K562 (cell line): ENCODE measurements around the gene DERL3. TPM values are rescaled to one million over a fixed set of nuclear protein-coding genes. Genes with fewer than 3 reads are reported as not detected.

ENCODE experiments used
- ATAC-seq: fragments of 200-7000 bp; cut with Tn5 transposase; 3 replicates; pipeline ENCODE4 v1.9.1; 2020; ENCODE audit warnings: moderate library complexity
- BruUV-seq: library from RNA; stranded (reverse); fragments of 400-500 nt; replicated peaks from 2 replicates; lab custom pipeline; 2021; lab: Mats Ljungman, UMichigan
- CTCF ChIA-PET: fragments of 300-600 bp; formaldehyde crosslinking; extraction: SDS; loops from one replicate; lab custom pipeline; 2021; ENCODE audit warnings: low intra/inter-chr PET ratio; lab: Yijun Ruan, JAX
- POLR2A ChIA-PET: fragments of 300-600, 350-650 bp; sonication (Branson Sonifier 250); formaldehyde crosslinking; extraction: SDS; loops from one replicate; lab custom pipeline; 2021; ENCODE audit warnings: antibody characterized with exemption, inconsistent platforms; lab: Yijun Ruan, JAX
- DNase-seq, 4 experiments: peaks; one replicate each; pipeline versions ENCODE4 v3.0.0 to v3.0.0-alpha.2; 2011 to 2018; ENCODE audit warnings: low spot score in 3 of 4, mixed read lengths in 3 of 4; ENCODE audit errors: extremely low read depth in 1 of 4
- FAIRE-seq: peaks from 2 replicates; lab custom pipeline; 2011; peaks lifted over from hg19 to GRCh38; lab: Jason Lieb, UNC
- H2AFZ ChIP-seq: 2 replicates; pipeline ENCODE4 v1.6.0; 2011; ENCODE audit warnings: low read depth, low read length, control low read depth, inconsistent platforms
- H3K27ac ChIP-seq: fragments of 200-600 bp; 3 replicates; pipeline ENCODE4 v1.8.0; 2011; ENCODE audit warnings: low read depth, mild to moderate bottlenecking, control low read depth, inconsistent platforms, low read length, moderate library complexity, mixed read lengths; ENCODE audit errors: extremely low read depth
- H3K27me3 ChIP-seq, 2 experiments: fragments of 300-600 bp in 1 of 2; 2 replicates in 1 of 2; 3 replicates in 1 of 2; pipeline versions ENCODE4 v1.6.0 to v1.8.0; 2011; ENCODE audit warnings: inconsistent platforms in 2 of 2, low read length in 2 of 2, mild to moderate bottlenecking in 1 of 2, mixed read lengths in 1 of 2, moderate library complexity in 1 of 2; ENCODE audit not compliant: control insufficient read depth in 2 of 2, insufficient read depth in 2 of 2
- H3K36me3 ChIP-seq: fragments of 300-600 bp; 3 replicates; pipeline ENCODE4 v1.8.0; 2011; ENCODE audit warnings: mild to moderate bottlenecking, low read length, inconsistent platforms; ENCODE audit not compliant: control insufficient read depth, insufficient read depth
- H3K4me1 ChIP-seq, 2 experiments: fragments of 200-600 bp in 1 of 2; replicated peaks in 1 of 2; 2 replicates in 1 of 2; 3 replicates in 1 of 2; pipeline versions ENCODE4 v1.5.1 to v1.8.0; 2011; ENCODE audit warnings: inconsistent platforms in 2 of 2, low read length in 2 of 2, mild to moderate bottlenecking in 1 of 2, mixed read lengths in 1 of 2, moderate library complexity in 1 of 2; ENCODE audit not compliant: control insufficient read depth in 2 of 2, insufficient read depth in 2 of 2
- H3K4me2 ChIP-seq: 2 replicates; pipeline ENCODE4 v1.6.1; 2011; ENCODE audit warnings: low read length, control low read depth, inconsistent platforms, mixed read lengths; ENCODE audit not compliant: insufficient read depth
- H3K4me3 ChIP-seq: fragments of 200-600 bp; sonication (generic), shearing (Covaris generic); 2 replicates; pipeline ENCODE4 v1.5.1; 2016; ENCODE audit warnings: control low read depth, inconsistent platforms
- H3K79me2 ChIP-seq: fragments of 200-600 bp; 3 replicates; pipeline ENCODE4 v1.8.0; 2011; ENCODE audit warnings: low read length, inconsistent platforms; ENCODE audit not compliant: control insufficient read depth, insufficient read depth
- H3K9ac ChIP-seq, 2 experiments: 2 replicates each; pipeline versions ENCODE4 v1.6.0 to v1.6.1; 2011; ENCODE audit warnings: low read depth in 2 of 2, low read length in 2 of 2, control low read depth in 1 of 2, inconsistent platforms in 1 of 2, mild to moderate bottlenecking in 1 of 2, mixed read lengths in 1 of 2; ENCODE audit not compliant: insufficient read depth in 1 of 2
- H3K9me1 ChIP-seq: one replicate; pipeline ENCODE4 v1.6.0; 2011; ENCODE audit warnings: inconsistent platforms, mild to moderate bottlenecking, low read length, moderate library complexity; ENCODE audit not compliant: control insufficient read depth, insufficient read depth
- H3K9me3 ChIP-seq: replicated peaks from 2 replicates; pipeline ENCODE4 v1.5.1; 2011; ENCODE audit warnings: low read depth, low read length, inconsistent platforms; ENCODE audit not compliant: control insufficient read depth, insufficient read depth
- H4K20me1 ChIP-seq: replicated peaks from 2 replicates; pipeline ENCODE4 v1.6.1; 2011; ENCODE audit warnings: low read length, inconsistent platforms, mixed read lengths; ENCODE audit not compliant: control insufficient read depth, insufficient read depth
- ESRRB ChIP-seq: fragments of 250-450 bp; sonication (Bioruptor Pico); IDR thresholded peaks from 2 replicates; pipeline ENCODE4 v1.5.0; 2020; ENCODE audit warnings: mild to moderate bottlenecking, moderate library complexity, borderline replicate concordance
- FOXJ3 ChIP-seq: sonication (generic); formaldehyde crosslinking; IDR thresholded peaks from 2 replicates; pipeline ENCODE4 v1.4.0; 2020; ENCODE audit warnings: mild to moderate bottlenecking, missing genetic modification reagents
- MECOM ChIP-seq: fragments of 250-450 bp; sonication (Bioruptor Pico); IDR thresholded peaks from 2 replicates; pipeline ENCODE4 v1.8.0; 2022; ENCODE audit warnings: inconsistent platforms
- MEIS2 ChIP-seq: fragments of 450-650 bp; IDR thresholded peaks from 2 replicates; pipeline ENCODE4 v1.6.1; 2014; ENCODE audit warnings: mild to moderate bottlenecking; ENCODE audit not compliant: partially characterized antibody
- NFXL1 ChIP-seq: fragments of 450-650 bp; formaldehyde crosslinking; IDR thresholded peaks from 2 replicates; pipeline ENCODE4 v1.4.0; 2021; ENCODE audit warnings: mild to moderate bottlenecking
- WGBS: fragments of 100-300 bp; shearing (Covaris generic); methylation state at CpG from one replicate; pipeline ENCODE4 v1.1.6; 2016; ENCODE audit warnings: low coverage, mixed read lengths; ENCODE audit not compliant: insufficient coverage; ENCODE audit errors: missing lambda C conversion rate; 5-methylcytosine and 5-hydroxymethylcytosine counted together
- in situ Hi-C: fragments of 300-500 bp; cut with MboI; formaldehyde crosslinking; loops from 4 replicates; pipeline ENCODE4 v1.15.0; 2018; ENCODE audit warnings: inconsistent platforms, mixed read lengths
- intact Hi-C: fragments of 100-400 bp; cut with micrococcal nuclease; formaldehyde crosslinking; loops from 2 replicates; pipeline ENCODE4 v1.14.2; 2022
- polyA plus RNA-seq, 8 experiments: library from polyadenylated mRNA; depleted of rRNA in 4 of 8; stranded (reverse) in 5 of 8; unstranded in 3 of 8; fragments of >200 nt; fragmentation: Nextera tagmentation in 2 of 8; fragmentation: Illumina TruSeq in 1 of 8; extraction: Ambion mirVana in 2 of 8; extraction: Trizol in 1 of 8; gene quantifications; 2 replicates each; pipeline versions ENCODE4 v1.2.1 to v1.2.3, GENCODE V29; 2011 to 2014; ENCODE audit warnings: inconsistent platforms in 1 of 8, missing spikeins in 1 of 8
- total RNA-seq, 7 experiments: library from RNA; depleted of rRNA in 6 of 7; stranded (reverse); fragments of >200 nt in 6 of 7; fragmentation: Illumina TruSeq in 2 of 7; extraction: Trizol in 2 of 7; gene quantifications; 2 replicates each; pipeline versions ENCODE4 v1.2.1 to v1.2.3, GENCODE V29; 2011 to 2021; ENCODE audit warnings: low replicate concordance in 1 of 7
- TF ChIP-seq, protein P1 (sequence below), 2 experiments: fragments of 250-450 bp in 1 of 2; fragments of 450-650 bp in 1 of 2; sonication (Bioruptor Pico) in 1 of 2; IDR thresholded peaks; 2 replicates each; pipeline versions ENCODE4 v1.6.1 to v1.8.0; 2016 to 2021; ENCODE audit warnings: mild to moderate bottlenecking in 2 of 2, moderate library complexity in 2 of 2, missing compliant biosample characterization in 1 of 2, missing genetic modification characterization in 1 of 2
- TF ChIP-seq, protein P2 (sequence below), 3 experiments: IDR thresholded peaks in 2 of 3; conservative IDR thresholded peaks in 1 of 3; 2 replicates each; pipeline ENCODE4 v1.5.1; 2011 to 2012; ENCODE audit warnings: low read length in 3 of 3, mild to moderate bottlenecking in 3 of 3, control low read depth in 2 of 3, improper control_type of control experiment in 1 of 3, inconsistent platforms in 1 of 3, low read depth in 1 of 3, mixed read lengths in 1 of 3, moderate library complexity in 1 of 3; ENCODE audit not compliant: insufficient read depth in 2 of 3

Gene DERL3
- total and polyA plus RNA-seq, 9 of the 15 experiments (the other 6 are each of a cell fraction or from before 2014, with no cell fraction given) = 1.3 to 12.4 (median 4.8) TPM

DNA sequence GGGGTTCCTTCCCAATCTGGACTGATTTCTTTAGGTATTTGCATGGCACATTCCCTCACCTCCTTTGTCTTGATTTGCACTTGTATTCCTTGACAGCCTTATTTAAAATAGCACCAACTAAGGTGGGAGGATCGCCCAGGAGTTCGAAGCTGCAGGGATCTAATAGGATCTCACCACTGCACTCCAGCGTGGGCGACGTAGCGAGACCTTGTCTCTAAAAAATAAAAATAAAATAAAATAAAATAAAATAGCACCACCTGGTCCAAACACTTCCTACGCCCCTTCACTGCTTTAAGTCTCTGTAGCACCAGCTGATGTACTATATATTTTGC lies 19.6 kb upstream of the DERL3 start:
- no peak for ATAC-seq
- no peak overlapping the region; the same call in 1 of the 2 replicates for H2AFZ ChIP-seq
- BruUV-seq = no TSS peak
- H3K9me1 ChIP-seq = no peaks in the 10 kb centered on the region
- no peaks in the 10 kb centered on the region for H3K9me3 ChIP-seq
- H3K36me3 ChIP-seq = no peaks in the 10 kb centered on the region
- no peaks in the 10 kb centered on the region for H3K79me2 ChIP-seq
- no peaks in the 10 kb centered on the region for H3K27me3 ChIP-seq
- H3K4me2 ChIP-seq = peak overlapping the region; percentile 89
- no peak overlapping the region for H3K27ac ChIP-seq
- ChIA-PET CTCF (no interaction called here), POLR2A (interaction anchor here (1.1 to 1.3 kb wide), 2 partner anchors 36 to 39 kb away, joined by 3 to 6 read pairs; partner anchors contain the start of gene MIF)
- TF ChIP-seq NFXL1 (CRISPR knock-in tag) = no peak
- TF ChIP-seq ESRRB (CRISPR knock-in tag) = no peak
- TF ChIP-seq, protein P1, sequence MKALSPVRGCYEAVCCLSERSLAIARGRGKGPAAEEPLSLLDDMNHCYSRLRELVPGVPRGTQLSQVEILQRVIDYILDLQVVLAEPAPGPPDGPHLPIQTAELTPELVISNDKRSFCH (CRISPR knock-in tag; IDR thresholded peaks at IDR 0.05) = no peak
- TF ChIP-seq, protein P1 (tag; IDR thresholded peaks at IDR 0.05) = no peak
- TF ChIP-seq MECOM (CRISPR knock-in tag) = no peak
- TF ChIP-seq, protein P2, sequence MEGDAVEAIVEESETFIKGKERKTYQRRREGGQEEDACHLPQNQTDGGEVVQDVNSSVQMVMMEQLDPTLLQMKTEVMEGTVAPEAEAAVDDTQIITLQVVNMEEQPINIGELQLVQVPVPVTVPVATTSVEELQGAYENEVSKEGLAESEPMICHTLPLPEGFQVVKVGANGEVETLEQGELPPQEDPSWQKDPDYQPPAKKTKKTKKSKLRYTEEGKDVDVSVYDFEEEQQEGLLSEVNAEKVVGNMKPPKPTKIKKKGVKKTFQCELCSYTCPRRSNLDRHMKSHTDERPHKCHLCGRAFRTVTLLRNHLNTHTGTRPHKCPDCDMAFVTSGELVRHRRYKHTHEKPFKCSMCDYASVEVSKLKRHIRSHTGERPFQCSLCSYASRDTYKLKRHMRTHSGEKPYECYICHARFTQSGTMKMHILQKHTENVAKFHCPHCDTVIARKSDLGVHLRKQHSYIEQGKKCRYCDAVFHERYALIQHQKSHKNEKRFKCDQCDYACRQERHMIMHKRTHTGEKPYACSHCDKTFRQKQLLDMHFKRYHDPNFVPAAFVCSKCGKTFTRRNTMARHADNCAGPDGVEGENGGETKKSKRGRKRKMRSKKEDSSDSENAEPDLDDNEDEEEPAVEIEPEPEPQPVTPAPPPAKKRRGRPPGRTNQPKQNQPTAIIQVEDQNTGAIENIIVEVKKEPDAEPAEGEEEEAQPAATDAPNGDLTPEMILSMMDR (IDR thresholded peaks at IDR 0.05 in 2 of 3, conservative IDR thresholded peaks at IDR 0.05 in 1 of 3; ENCODE audit: insufficient read depth in 2 of 3, low read depth in 1 of 3, low read length in 3 of 3) = 0 out of 6 replicates have a peak, but pooled peaks of 1 of the 3 experiments have one; percentile 19
- TF ChIP-seq FOXJ3 = no peak
- TF ChIP-seq MEIS2 = no peak
- no peak for DNase-seq
- WGBS = 63% methylated on average over 7 of the region's 7 CpGs
- intact Hi-C loops = no loop called here
- in situ Hi-C loops = loop anchor here (25.0 kb wide), 1 partner anchor 546 kb away; no protein-coding TSS in a partner anchor
- no peak for FAIRE-seq
- no peaks in the 10 kb centered on the region for H4K20me1 ChIP-seq
- peak overlapping the region; percentile 51 for H3K4me3 ChIP-seq
- peak overlapping the region in 1 of 2 experiments; percentile 91; a peak in 2 of 4 replicates for H3K9ac ChIP-seq
- H3K4me1 ChIP-seq = peaks cover 0 to 19% of the 10 kb centered on the region in 2 experiments; a peak in 3 of 5 replicates
